Measurements from ENCODE around the gene TNK1.

Gene TNK1

GRCh38 chr17:7426203-7426863 is 45.4 kb downstream of the TNK1 start:
- Histone ChIP-seq H3K4me3 (ENCODE audit: low read depth, low read length) (no peak overlapping the region), H3K27ac (ENCODE audit: extremely low read depth, low read depth, low read length) (no peak overlapping the region), H3K36me3 (ENCODE audit: control insufficient read depth in 2 of 2, insufficient read depth in 1 of 2, low read length in 2 of 2) (no peaks in the 10 kb centered on the region), H3K4me1 (ENCODE audit: control insufficient read depth, insufficient read depth, low read length) (no peaks in the 10 kb centered on the region), H3K9me3 (ENCODE audit: control insufficient read depth, insufficient read depth, low read depth, low read length) (no peaks in the 10 kb centered on the region)
- ChIA-PET CTCF (interaction anchor here (0.6 to 1.2 kb wide), 3 partner anchors 11 to 248 kb away, joined by 3 to 9 read pairs (median 3); no protein-coding TSS in a partner anchor), POLR2A (interaction anchor here (2.1 kb wide), 1 partner anchor 22 kb away, joined by 9 read pairs; the partner anchor contains the start of gene TMEM256)
- TF ChIP-seq ZNF571 (tag by site-specific recombination; IDR thresholded peaks at IDR 0.05) (no peak), GLIS1 (tag by site-specific recombination; IDR thresholded peaks at IDR 0.05) (no peak), ZNF473 (tag by site-specific recombination; IDR thresholded peaks at IDR 0.05) (no peak), ZNF324 (tag by site-specific recombination; IDR thresholded peaks at IDR 0.05) (no peak), ZNF157 (tag by site-specific recombination; IDR thresholded peaks at IDR 0.05) (peak; percentile 65), ZNF416 (tag by site-specific recombination; IDR thresholded peaks at IDR 0.05) (no peak), ZNF548 (tag by site-specific recombination; IDR thresholded peaks at IDR 0.05) (no peak)

GRCh38 chr17:7426896-7427489 is 46.1 kb downstream of the TNK1 start:
- TF ChIP-seq ZNF529 (tag by site-specific recombination; IDR thresholded peaks at IDR 0.05; ENCODE audit: insufficient replicate concordance) (no peak), ZBTB21 (tag by site-specific recombination; IDR thresholded peaks at IDR 0.05) (no peak), HOXD13 (CRISPR knock-in tag; IDR thresholded peaks at IDR 0.05; ENCODE audit: borderline replicate concordance) (no peak), ZNF658 (tag by site-specific recombination; IDR thresholded peaks at IDR 0.05) (no peak), PRDM4 (tag by site-specific recombination; IDR thresholded peaks at IDR 0.05) (no peak), ZNF664 (tag by site-specific recombination; IDR thresholded peaks at IDR 0.05) (no peak), ZIC2 (tag by site-specific recombination; IDR thresholded peaks at IDR 0.05) (no peak), ZFP41 (tag by site-specific recombination; IDR thresholded peaks at IDR 0.05; ENCODE audit: borderline replicate concordance) (no peak), ZNF768 (tag by site-specific recombination; IDR thresholded peaks at IDR 0.05) (no peak), BCL6B (tag by site-specific recombination; IDR thresholded peaks at IDR 0.05) (no peak), ZNF629 (tag by site-specific recombination; IDR thresholded peaks at IDR 0.05) (no peak)
- TF ChIP-seq, protein P1, sequence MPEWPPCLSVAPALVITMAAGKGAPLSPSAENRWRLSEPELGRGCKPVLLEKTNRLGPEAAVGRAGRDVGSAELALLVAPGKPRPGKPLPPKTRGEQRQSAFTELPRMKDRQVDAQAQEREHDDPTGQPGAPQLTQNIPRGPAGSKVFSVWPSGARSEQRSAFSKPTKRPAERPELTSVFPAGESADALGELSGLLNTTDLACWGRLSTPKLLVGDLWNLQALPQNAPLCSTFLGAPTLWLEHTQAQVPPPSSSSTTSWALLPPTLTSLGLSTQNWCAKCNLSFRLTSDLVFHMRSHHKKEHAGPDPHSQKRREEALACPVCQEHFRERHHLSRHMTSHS (tag by site-specific recombination; IDR thresholded peaks at IDR 0.05) = no peak
- Histone ChIP-seq H3K4me1 (ENCODE audit: control insufficient read depth, insufficient read depth, low read length) (no peaks in the 10 kb centered on the region), H3K4me3 (ENCODE audit: low read depth, low read length) (no peak overlapping the region), H3K27ac (ENCODE audit: extremely low read depth, low read depth, low read length) (no peak overlapping the region), H3K9me3 (ENCODE audit: control insufficient read depth, insufficient read depth, low read depth, low read length) (no peaks in the 10 kb centered on the region), H3K36me3 (ENCODE audit: control insufficient read depth in 2 of 2, insufficient read depth in 1 of 2, low read length in 2 of 2) (no peaks in the 10 kb centered on the region)
- ChIA-PET CTCF (no interaction called here), POLR2A (no interaction called here)

All from HEK293 (cell line).